NCI-H2196 (cell line): ENCODE results near the gene AKNA.

Experiments
- DNase-seq: peaks from one replicate; lab custom pipeline; 2025; ENCODE audit not compliant: unreplicated experiment; lab: John Stamatoyannopoulos, UW

AKNA gene

DNA sequence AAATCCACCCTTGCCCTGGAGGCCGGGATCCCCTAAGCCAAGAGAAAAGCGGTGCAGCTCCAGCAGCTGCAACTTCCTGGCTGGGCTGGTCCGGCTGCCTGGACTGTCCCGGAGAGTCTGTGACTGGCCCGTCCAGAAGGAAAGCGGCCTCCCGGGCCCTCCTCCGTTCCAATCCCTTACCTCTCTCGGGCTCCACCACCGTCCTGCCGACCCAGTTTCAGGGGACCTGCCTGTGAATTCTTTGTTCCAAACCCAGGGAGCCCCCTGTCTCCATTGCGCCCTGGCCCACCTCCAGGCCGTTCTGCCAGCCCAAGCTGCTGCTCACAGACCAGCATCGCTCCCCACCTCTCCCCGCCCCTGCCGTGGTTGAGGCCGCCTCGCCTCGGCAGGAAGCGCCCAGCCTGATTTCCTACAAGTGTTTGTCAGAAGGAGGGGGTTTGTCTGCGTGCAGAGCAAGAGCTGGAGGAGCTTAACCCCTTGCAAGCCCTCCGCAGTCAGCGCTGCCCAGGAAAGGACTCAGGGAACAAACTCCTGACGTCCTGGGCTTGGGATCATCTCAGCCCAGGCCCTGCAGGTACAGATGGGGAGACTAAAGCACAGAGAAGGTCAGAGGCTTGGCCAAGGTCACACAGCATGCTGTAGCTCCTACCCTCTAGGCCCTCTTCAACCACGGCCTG is at the start of gene AKNA:
TSS of gene AKNA (minus strand) at position 303 of the 677 bp plus-strand sequence. CDS start 6,649 bp downstream, outside the sequence.
- DNase-seq = no peak

DNA sequence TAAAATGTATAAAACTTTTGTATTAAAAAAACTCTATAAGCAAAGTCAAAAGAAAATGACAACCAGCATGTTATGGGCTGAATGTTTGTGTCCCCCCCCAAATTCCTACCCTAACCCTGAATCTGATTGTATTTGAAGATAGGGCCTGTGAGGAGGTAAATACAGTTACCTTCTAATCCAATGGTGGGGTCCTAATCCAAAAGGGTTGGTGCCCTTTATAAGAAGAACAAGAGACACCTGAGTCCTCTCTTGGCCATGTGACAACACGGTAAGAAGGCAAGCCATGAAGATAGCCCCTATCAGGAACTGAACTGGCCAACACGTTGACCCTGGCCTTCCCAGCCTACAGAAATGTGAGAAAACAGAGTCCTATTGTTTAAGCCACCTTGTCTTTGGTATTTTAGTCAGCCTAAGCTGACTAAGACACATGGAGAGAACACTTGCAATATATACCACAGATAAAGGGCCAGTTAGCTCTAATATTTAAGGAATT is 49.7 kb upstream of the AKNA start:
- DNase-seq = no peak

DNA sequence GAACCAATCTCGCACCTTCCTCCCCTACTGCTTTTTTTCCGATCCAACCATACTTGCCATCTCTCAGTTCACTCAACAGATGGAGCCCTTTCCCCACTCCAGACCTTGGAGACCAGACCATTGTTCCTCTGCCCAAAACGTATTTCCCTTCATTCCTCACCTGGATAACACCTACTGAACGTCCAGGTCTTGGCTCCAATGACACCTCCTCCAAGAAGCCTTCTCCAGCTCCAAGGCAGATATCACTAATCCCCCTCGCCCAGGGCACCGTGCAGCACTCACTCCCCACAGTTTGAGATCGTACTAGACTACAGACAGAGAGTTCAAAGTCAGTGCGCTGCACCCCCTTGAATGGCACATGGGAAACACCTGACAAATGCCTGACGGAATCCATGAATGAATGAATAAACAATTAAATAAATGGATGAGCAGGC is 47.1 kb upstream of the AKNA start:
- DNase-seq = peak; percentile 51

GRCh38 chr9:114433720-114434255 is 46.0 kb upstream of the AKNA start:
- DNase-seq = no peak

GRCh38 chr9:114433086-114433485 is 45.3 kb upstream of the AKNA start:
- no peak for DNase-seq

- DNase-seq = no peak
Measured at GRCh38 chr9:114432323-114433067, 44.7 kb upstream of the AKNA start.

- no peak for DNase-seq
Measured at GRCh38 chr9:114431770-114432169, 44.0 kb upstream of the AKNA start.

DNA sequence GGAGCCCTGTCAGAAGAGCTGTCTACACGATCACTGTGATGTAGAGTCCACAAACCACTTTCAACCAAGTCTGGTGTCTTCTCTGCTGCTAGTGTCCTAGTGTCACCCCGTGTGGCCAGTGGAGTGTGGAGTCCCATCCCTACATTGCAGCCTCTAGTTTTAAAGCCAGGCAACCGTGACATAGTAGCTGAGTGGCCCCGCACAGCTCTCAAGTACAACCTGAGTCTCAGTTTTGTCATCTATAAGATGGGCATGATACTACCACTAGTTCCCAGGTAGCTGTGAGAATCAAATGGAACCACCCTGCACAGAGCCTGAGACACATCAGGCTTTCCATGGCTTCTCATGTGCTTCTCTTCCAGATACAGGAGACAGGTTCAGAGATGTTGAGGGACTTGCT is 43.2 kb upstream of the AKNA start:
- DNase-seq = no peak

GRCh38 chr9:114430457-114430856 is 42.7 kb upstream of the AKNA start:
- DNase-seq = peak; percentile 16

DNA sequence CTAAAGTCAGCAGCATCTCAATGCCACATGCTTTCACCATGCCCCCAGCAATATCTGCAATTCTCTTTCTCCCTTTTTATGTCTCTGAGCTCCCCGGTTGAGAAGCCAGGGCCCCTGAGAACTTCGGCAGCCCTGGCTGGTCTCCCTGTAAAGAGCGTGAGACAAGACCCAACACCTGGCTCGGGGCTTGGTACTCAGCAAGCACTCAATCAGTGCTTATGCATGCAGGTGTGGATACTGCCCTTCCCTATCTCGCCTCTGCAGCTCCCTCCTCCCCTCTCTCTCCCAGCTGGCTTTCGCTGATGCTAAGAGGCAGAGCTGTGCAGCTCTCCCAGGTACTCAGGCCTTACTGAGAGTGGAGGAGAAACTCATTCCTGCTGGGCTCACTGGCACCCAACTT is 41.7 kb upstream of the AKNA start:
- DNase-seq = no peak

DNA sequence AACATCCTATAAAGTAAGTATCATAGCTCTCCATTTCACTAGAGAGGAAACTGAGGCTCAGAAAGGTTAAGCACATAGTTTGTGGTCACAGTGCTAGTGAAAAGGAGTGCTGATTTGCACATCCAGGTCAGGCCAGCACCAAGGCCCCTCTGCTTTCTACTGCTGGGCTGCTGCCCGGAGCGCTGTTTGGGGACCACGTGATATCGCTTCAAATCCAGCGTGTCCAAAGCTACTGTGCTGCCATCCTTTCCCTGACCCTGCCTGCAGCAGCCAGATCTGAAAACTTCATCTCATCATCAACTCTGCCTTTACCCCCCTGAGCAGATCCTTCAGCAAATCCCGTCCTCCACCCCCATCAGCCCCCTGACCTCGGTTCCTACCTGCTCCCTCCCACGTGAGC is 40.7 kb upstream of the AKNA start:
- DNase-seq = no peak

DNA sequence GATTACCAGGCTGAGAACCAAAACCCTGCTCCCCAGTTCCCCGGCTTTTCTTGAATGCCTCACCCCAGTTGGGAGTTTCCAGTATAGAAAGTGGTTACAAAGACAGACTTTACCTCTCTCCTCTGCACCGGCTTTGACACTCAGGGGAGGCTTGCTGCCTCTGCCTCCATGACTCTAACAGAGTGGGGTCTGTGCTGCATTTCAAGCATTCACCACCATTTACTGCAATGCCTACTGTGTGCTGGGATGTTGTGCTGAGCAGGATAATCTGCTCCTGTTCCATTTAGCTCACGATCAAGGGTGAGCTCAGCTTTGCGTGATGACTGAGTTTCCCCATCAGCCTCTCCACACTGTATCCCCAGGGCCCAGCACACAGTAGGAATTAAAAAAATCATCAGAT is 39.9 kb upstream of the AKNA start:
- DNase-seq = no peak

- DNase-seq = no peak
Measured at GRCh38 chr9:114426046-114426948, 38.5 kb upstream of the AKNA start.

GRCh38 chr9:114425126-114425525 is 37.3 kb upstream of the AKNA start:
- DNase-seq = no peak

GRCh38 chr9:114424126-114424525 is 36.3 kb upstream of the AKNA start:
- no peak for DNase-seq

DNA sequence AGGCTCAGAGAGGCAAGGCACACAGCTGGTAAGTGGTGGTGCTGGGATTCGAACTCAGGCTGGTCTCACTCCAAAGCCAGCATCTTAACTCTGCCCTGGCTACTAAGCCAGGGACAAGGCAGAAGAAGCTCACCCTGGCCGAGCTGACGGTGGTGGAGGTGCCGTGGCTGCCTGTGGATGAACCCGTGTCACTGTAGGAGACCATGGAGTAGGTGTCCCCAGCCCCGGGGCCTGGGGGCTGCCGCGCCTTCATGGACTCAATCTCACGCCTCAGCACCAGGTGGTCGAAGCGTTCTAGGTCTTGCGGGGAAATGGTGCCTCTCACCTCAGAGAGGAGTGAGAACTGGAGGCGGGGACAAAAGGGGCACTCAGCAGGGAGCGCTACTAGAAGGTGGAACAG is 35.4 kb upstream of the AKNA start:
- DNase-seq = no peak

DNA sequence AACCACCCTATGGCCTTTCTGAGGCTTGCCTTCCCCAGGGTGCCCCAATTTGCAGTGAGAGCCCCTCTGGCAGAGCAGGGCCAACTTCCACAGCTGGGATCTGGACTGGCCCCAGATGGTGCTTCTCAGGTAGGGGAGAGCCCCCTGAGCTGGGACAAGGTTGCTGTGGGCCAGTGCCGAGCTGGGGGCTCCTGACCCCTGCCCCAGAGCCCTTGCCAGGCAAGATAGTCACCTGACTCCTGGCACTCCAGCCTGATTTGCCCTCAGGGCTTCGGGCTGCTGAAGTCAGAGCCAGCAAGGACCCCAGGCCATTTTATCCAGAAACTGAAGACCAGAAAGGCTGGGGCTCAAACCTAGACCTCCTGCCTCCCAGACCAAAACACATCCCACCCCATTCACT is 33.4 kb upstream of the AKNA start:
- DNase-seq = no peak

DNA sequence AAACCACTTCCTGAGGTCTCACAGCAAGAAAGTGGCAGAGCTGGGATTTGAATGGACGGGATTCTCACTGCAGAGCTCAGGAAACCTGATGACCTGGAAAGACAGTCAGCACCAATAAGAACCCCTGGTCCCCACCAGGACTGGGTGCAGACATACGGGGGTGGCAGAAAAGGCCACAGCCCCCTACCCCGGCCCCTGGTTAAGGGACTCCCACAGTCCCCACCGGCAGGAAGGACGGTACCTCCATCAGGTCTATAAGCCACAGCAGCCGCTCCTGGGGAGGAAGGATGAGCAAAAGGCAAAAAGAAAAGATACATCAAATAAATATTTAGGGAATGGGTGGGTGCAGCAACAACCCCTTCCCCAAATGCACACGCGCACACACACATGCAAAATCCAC is 32.0 kb upstream of the AKNA start:
- DNase-seq = no peak

DNA sequence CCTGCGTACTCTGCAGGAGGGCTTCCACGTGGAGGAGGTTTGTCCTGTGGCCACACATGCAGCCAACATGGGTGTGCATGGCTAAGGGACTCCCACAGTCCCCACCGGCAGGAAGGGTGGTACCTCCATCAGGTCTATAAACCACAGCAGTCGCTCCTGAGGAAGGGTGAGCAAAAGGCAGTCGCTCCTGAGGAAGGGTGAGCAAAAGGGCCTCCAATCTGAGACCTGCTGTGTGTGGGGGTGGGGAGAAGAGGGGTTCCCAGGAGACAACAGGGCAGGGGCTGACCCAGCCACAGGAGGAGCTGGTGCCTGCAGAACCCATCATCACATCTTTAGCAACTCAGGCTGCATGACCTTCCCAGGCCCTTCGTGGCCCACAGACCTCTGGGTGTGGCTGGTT is 30.3 kb upstream of the AKNA start:
- no peak for DNase-seq

DNA sequence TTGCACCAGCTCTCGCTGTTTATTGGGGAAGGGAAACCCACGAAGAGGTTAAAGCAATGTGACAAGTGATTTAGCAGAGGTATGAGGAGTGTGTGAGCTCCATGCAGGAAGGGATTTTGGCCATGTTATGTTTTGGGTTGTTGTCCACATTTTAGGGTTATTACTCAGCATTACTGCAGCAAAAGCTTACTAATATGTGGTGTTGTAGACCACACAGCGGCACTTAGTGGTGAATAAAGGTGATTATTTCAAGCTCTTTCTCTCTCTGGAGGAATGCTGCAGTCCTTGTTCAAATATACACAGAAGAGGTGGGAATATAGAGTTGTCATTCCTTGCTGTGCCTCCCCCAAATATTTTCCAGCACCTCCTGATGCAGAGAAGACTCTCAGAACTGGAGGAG is 29.7 kb upstream of the AKNA start:
- DNase-seq = no peak

GRCh38 chr9:114416906-114417305 is 29.1 kb upstream of the AKNA start:
- DNase-seq = no peak
